Measurements from ENCODE around the gene SLC22A23. TPM values are rescaled to one million over a fixed set of nuclear protein-coding genes. Genes with fewer than 3 reads are reported as not detected.

Gene SLC22A23
- total and polyA plus RNA-seq, 4 donors, result 4.9 to 45.4 (median 19.7) TPM

DNA sequence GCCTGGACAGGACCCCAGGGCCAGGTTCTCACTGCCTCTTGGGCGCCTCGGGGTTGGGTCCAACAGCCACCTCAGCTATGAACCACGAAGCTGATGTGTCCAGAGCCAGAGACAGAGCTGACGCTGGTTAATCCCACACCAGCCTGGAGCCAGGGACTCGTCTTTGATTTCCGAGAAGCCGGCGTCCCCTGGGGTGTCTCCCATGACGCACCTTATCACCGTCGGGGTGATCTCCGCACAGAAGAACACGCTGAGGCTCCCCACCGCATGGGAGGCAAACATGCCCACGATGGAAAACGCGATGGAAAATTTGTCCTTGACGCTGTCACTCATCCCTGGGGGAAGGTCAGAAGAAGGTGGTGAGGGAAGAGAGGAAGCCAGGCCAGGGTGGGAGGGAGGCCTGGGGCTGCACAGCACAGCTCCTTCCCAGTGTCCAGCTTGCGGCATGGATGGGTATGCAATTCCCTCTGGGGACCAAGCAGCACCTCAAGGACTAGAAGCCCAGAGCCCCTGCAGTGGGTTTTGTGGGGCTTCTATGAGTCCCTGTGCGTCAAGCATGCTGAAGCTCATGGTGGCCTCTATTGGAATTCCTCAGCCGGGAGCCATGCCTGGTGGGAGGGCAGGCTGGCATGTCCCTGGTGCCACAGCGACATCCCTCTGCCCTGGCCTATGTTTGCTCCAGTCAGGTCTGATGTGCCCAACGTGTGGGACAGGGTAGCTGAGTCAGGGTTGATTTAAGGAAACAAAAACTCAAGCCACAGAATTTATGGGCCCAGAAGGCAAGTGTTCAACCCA is 173.0 kb downstream of the SLC22A23 start (continued):
- TF ChIP-seq, protein P1, sequence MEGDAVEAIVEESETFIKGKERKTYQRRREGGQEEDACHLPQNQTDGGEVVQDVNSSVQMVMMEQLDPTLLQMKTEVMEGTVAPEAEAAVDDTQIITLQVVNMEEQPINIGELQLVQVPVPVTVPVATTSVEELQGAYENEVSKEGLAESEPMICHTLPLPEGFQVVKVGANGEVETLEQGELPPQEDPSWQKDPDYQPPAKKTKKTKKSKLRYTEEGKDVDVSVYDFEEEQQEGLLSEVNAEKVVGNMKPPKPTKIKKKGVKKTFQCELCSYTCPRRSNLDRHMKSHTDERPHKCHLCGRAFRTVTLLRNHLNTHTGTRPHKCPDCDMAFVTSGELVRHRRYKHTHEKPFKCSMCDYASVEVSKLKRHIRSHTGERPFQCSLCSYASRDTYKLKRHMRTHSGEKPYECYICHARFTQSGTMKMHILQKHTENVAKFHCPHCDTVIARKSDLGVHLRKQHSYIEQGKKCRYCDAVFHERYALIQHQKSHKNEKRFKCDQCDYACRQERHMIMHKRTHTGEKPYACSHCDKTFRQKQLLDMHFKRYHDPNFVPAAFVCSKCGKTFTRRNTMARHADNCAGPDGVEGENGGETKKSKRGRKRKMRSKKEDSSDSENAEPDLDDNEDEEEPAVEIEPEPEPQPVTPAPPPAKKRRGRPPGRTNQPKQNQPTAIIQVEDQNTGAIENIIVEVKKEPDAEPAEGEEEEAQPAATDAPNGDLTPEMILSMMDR (IDR thresholded peaks at IDR 0.05; ENCODE audit: low read depth, low read length, missing input control), result no peak
- no peak for TF ChIP-seq RXRA (IDR thresholded peaks at IDR 0.05)

GRCh38 chr6:3283241-3283640 is 173.6 kb downstream of the SLC22A23 start:
- Histone ChIP-seq H3K4me3 (ENCODE audit: low read depth in 1 of 3, low read length in 3 of 3) (no peak overlapping the region), H3K9ac (ENCODE audit: low read depth in 1 of 2, low read length in 2 of 2) (no peak overlapping the region), H3K36me3 (ENCODE audit: control insufficient read depth in 4 of 4, insufficient read depth in 3 of 4, low read depth in 1 of 4, low read length in 3 of 4) (peaks cover 2 to 41% (median 17%) of the 10 kb centered on the region in 4 donors), H3K27ac (ENCODE audit: low read depth in 1 of 2, low read length in 2 of 2) (no peak overlapping the region), H3K9me3 (ENCODE audit: control insufficient read depth in 4 of 4, low read length in 3 of 4) (no peaks in the 10 kb centered on the region), H3K4me1 (ENCODE audit: control insufficient read depth in 4 of 4, insufficient read depth in 4 of 4, low read length in 3 of 4) (no peaks in the 10 kb centered on the region), H3K27me3 (ENCODE audit: control insufficient read depth in 4 of 4, insufficient read depth in 4 of 4, low read length in 3 of 4) (no peaks in the 10 kb centered on the region)
- TF ChIP-seq HNF4A (conservative IDR thresholded peaks at IDR 0.05) (no peak), HNF4G (IDR thresholded peaks at IDR 0.05) (no peak), YY1 (IDR thresholded peaks at IDR 0.05) (no peak), REST (IDR thresholded peaks at IDR 0.05) (no peak), JUND (IDR thresholded peaks at IDR 0.05) (no peak), FOXA2 (IDR thresholded peaks at IDR 0.05) (no peak), RXRA (IDR thresholded peaks at IDR 0.05) (no peak), TAF1 (conservative IDR thresholded peaks at IDR 0.05) (no peak), NR2F2 (IDR thresholded peaks at IDR 0.05) (no peak), RAD21 (IDR thresholded peaks at IDR 0.05) (no peak), EGR1 (IDR thresholded peaks at IDR 0.05; ENCODE audit: low read depth in 2 of 2) (no peak), FOXA1 (IDR thresholded peaks at IDR 0.05) (no peak)
- TF ChIP-seq, protein P2, sequence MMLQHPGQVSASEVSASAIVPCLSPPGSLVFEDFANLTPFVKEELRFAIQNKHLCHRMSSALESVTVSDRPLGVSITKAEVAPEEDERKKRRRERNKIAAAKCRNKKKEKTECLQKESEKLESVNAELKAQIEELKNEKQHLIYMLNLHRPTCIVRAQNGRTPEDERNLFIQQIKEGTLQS (IDR thresholded peaks at IDR 0.05), result no peak
- TF ChIP-seq, protein P1 (IDR thresholded peaks at IDR 0.05; ENCODE audit: low read depth, low read length, missing input control), result no peak
- TF ChIP-seq, protein P3, sequence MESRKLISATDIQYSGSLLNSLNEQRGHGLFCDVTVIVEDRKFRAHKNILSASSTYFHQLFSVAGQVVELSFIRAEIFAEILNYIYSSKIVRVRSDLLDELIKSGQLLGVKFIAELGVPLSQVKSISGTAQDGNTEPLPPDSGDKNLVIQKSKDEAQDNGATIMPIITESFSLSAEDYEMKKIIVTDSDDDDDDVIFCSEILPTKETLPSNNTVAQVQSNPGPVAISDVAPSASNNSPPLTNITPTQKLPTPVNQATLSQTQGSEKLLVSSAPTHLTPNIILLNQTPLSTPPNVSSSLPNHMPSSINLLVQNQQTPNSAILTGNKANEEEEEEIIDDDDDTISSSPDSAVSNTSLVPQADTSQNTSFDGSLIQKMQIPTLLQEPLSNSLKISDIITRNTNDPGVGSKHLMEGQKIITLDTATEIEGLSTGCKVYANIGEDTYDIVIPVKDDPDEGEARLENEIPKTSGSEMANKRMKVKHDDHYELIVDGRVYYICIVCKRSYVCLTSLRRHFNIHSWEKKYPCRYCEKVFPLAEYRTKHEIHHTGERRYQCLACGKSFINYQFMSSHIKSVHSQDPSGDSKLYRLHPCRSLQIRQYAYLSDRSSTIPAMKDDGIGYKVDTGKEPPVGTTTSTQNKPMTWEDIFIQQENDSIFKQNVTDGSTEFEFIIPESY (IDR thresholded peaks at IDR 0.05), result no peak
- DNase-seq (ENCODE audit: low spot score), result no peak
- 95% methylated on average over 10 of the region's 10 CpGs for WGBS
